M059J (cell line): ENCODE results near the gene FBXW8. TPM values are rescaled to one million over a fixed set of nuclear protein-coding genes. Genes with fewer than 3 reads are reported as not detected.
"Not testable (repeated sequence)": the region's sequence is repeated elsewhere in the genome, so short reads cannot be mapped to it uniquely, and the experiment has no call there.

Experiments
- DNase-seq: peaks from one replicate; pipeline ENCODE4 v3.0.0-alpha.2; 2012; ENCODE audit warnings: low read depth
- total RNA-seq: library from RNA; depleted of rRNA; stranded (reverse); fragments of >200 nt; shearing (Covaris generic); gene quantifications from 2 replicates; pipeline ENCODE4 v1.2.3, GENCODE V29; 2014

Gene FBXW8
- total RNA-seq, 1 experiment from 2014 or later = 18.2 TPM

GRCh38 chr12:117057626-117058025 is 146.9 kb downstream of the FBXW8 start:
- DNase-seq = not testable (repeated sequence)

- no peak for DNase-seq
Observed at GRCh38 chr12:117058442-117059072, 147.8 kb downstream of the FBXW8 start.

- no peak for DNase-seq
Observed at GRCh38 chr12:117059156-117059555, 148.4 kb downstream of the FBXW8 start.

- peak; percentile 13 for DNase-seq
Observed at GRCh38 chr12:117060246-117060928, 149.6 kb downstream of the FBXW8 start.

GRCh38 chr12:117060929-117061305 is 150.2 kb downstream of the FBXW8 start:
- DNase-seq = no peak

- no peak for DNase-seq
Observed at GRCh38 chr12:117061555-117062079, 150.9 kb downstream of the FBXW8 start.

GRCh38 chr12:117063162-117063911 is 152.6 kb downstream of the FBXW8 start:
- DNase-seq = no peak

GRCh38 chr12:117064049-117064448 is 153.3 kb downstream of the FBXW8 start:
- no peak for DNase-seq

- no peak for DNase-seq
Observed at GRCh38 chr12:117064596-117064995, 153.8 kb downstream of the FBXW8 start.

GRCh38 chr12:117067016-117067415 is 156.3 kb downstream of the FBXW8 start:
- DNase-seq = no peak

- no peak for DNase-seq
Observed at GRCh38 chr12:117067638-117068037, 156.9 kb downstream of the FBXW8 start.

- no peak for DNase-seq
Observed at GRCh38 chr12:117068492-117068891, 157.7 kb downstream of the FBXW8 start.

- no peak for DNase-seq
Observed at GRCh38 chr12:117069101-117069797, 158.5 kb downstream of the FBXW8 start.

GRCh38 chr12:117069926-117070900 is 159.5 kb downstream of the FBXW8 start:
- DNase-seq = no peak

GRCh38 chr12:117071009-117071408 is 160.3 kb downstream of the FBXW8 start:
- no peak for DNase-seq

- no peak for DNase-seq
Observed at GRCh38 chr12:117072106-117072505, 161.4 kb downstream of the FBXW8 start.

GRCh38 chr12:117072736-117073490 is 162.2 kb downstream of the FBXW8 start:
- no peak for DNase-seq

GRCh38 chr12:117073611-117074010 is 162.9 kb downstream of the FBXW8 start:
- no peak for DNase-seq

- peak; percentile 46 for DNase-seq
Observed at GRCh38 chr12:117076410-117077372, 165.9 kb downstream of the FBXW8 start.
